Stomach (tissue), 4 donors: ENCODE results near the gene SPEG.

Source experiments
- POLR2A ChIP-seq, 4 donors: fragments of 450-650 bp; IDR thresholded peaks; one replicate each; pipeline ENCODE4 v1.6.1; 2016; ENCODE audit warnings: antibody characterized with exemption in 4 of 4, control low read depth in 2 of 4, mild to moderate bottlenecking in 1 of 4, moderate library complexity in 1 of 4
- POLR2AphosphoS5 ChIP-seq, 3 donors: sonication (generic); formaldehyde crosslinking; IDR thresholded peaks; one replicate each; pipeline ENCODE4 v1.6.1; 2016; ENCODE audit warnings: antibody characterized with exemption in 3 of 3
- TF ChIP-seq, protein P1 (sequence below), 7 experiments: fragments of 450-650 bp in 4 of 7; fragments of 200-600 bp in 3 of 7; sonication (generic) in 3 of 7; IDR thresholded peaks; one replicate each; pipeline ENCODE4 v1.5.1; 2016 to 2019; ENCODE audit warnings: antibody characterized with exemption in 7 of 7, control low read depth in 2 of 7, mild to moderate bottlenecking in 1 of 7

- TF ChIP-seq POLR2A (IDR thresholded peaks at IDR 0.05) (no peak), POLR2AphosphoS5 (IDR thresholded peaks at IDR 0.05) (no peak)
- TF ChIP-seq, protein P1, sequence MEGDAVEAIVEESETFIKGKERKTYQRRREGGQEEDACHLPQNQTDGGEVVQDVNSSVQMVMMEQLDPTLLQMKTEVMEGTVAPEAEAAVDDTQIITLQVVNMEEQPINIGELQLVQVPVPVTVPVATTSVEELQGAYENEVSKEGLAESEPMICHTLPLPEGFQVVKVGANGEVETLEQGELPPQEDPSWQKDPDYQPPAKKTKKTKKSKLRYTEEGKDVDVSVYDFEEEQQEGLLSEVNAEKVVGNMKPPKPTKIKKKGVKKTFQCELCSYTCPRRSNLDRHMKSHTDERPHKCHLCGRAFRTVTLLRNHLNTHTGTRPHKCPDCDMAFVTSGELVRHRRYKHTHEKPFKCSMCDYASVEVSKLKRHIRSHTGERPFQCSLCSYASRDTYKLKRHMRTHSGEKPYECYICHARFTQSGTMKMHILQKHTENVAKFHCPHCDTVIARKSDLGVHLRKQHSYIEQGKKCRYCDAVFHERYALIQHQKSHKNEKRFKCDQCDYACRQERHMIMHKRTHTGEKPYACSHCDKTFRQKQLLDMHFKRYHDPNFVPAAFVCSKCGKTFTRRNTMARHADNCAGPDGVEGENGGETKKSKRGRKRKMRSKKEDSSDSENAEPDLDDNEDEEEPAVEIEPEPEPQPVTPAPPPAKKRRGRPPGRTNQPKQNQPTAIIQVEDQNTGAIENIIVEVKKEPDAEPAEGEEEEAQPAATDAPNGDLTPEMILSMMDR (IDR thresholded peaks at IDR 0.05) = no peak
These were observed 250 bp upstream of the SPEG start for GRCh38 chr2:219434468-219434717.
